Lower leg skin (tissue), 3 donors: ENCODE measurements around the gene ECSCR.

Source experiments
- POLR2A ChIP-seq, 2 donors: fragments of 450-650 bp; IDR thresholded peaks; one replicate each; pipeline ENCODE4 v1.6.1; 2016 to 2017; ENCODE audit warnings: antibody characterized with exemption in 2 of 2, mild to moderate bottlenecking in 1 of 2, moderate library complexity in 1 of 2
- TF ChIP-seq, protein P1 (sequence below), 3 donors: fragments of 450-650 bp; IDR thresholded peaks; one replicate each; pipeline ENCODE4 v1.5.1; 2016; ENCODE audit warnings: antibody characterized with exemption in 3 of 3, mild to moderate bottlenecking in 3 of 3, moderate library complexity in 2 of 3

DNA sequence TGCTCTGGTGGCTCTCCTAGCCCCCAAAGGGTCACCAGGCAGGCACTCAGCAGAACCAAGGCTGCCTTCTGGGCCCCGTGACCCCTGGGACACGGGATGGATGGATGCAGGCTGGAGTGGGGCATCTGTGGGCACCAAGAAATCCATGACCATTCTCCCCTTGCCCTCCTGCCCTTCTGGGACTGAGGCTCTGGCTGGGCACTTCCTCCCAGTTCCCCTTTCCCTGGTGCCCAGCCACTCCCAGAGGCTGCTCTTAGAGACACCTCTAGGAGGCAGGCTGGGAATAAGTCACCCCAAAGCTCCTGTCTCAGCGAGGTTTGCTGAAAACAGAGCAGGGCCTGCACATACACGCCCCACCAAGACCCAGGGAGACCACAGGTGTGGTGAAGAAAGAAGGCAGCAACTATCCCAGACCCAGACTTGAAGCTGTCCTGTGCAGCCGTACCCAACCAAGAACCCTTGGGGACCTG lies 19.1 kb upstream of the ECSCR start:
- TF ChIP-seq, protein P1, sequence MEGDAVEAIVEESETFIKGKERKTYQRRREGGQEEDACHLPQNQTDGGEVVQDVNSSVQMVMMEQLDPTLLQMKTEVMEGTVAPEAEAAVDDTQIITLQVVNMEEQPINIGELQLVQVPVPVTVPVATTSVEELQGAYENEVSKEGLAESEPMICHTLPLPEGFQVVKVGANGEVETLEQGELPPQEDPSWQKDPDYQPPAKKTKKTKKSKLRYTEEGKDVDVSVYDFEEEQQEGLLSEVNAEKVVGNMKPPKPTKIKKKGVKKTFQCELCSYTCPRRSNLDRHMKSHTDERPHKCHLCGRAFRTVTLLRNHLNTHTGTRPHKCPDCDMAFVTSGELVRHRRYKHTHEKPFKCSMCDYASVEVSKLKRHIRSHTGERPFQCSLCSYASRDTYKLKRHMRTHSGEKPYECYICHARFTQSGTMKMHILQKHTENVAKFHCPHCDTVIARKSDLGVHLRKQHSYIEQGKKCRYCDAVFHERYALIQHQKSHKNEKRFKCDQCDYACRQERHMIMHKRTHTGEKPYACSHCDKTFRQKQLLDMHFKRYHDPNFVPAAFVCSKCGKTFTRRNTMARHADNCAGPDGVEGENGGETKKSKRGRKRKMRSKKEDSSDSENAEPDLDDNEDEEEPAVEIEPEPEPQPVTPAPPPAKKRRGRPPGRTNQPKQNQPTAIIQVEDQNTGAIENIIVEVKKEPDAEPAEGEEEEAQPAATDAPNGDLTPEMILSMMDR (IDR thresholded peaks at IDR 0.05) = no peak
- no peak for TF ChIP-seq POLR2A (IDR thresholded peaks at IDR 0.05)
